Measurements from ENCODE around the gene NR6A1. TPM values are rescaled to one million over a fixed set of nuclear protein-coding genes. Genes with fewer than 3 reads are reported as not detected.
"Not testable (repeated sequence)": the region's sequence is repeated elsewhere in the genome, so short reads cannot be mapped to it uniquely, and the experiment has no call there.

The NR6A1 gene
- total RNA-seq, 4 donors from 2014 or later, result 1.7 to 8.4 (median 5.5) TPM

GRCh38 chr9:124621371-124622328 lies 149.5 kb downstream of the NR6A1 start:
- Histone ChIP-seq H3K36me3 (no peaks in the 10 kb centered on the region), H3K4me3 (no peak overlapping the region), H3K4me1 (peaks cover 0 to 14% (median 0%) of the 10 kb centered on the region in 4 donors), H3K27me3 (no peaks in the 10 kb centered on the region), H3K27ac (no peak overlapping the region), H3K9me3 (no peaks in the 10 kb centered on the region)
- no peak for DNase-seq (ENCODE audit: low spot score in 2 of 2)
- TF ChIP-seq POLR2A (IDR thresholded peaks at IDR 0.05), result no peak
- no peak for TF ChIP-seq CTCF (IDR thresholded peaks at IDR 0.05)
- no peak for TF ChIP-seq EP300 (IDR thresholded peaks at IDR 0.05)
- WGBS, 2 donors, result 71 to 75% methylated on average over 11 of the region's 11 CpGs

- DNase-seq (ENCODE audit: low spot score in 2 of 2), result no peak
- no peak for TF ChIP-seq POLR2A (IDR thresholded peaks at IDR 0.05)
- no peak for TF ChIP-seq CTCF (IDR thresholded peaks at IDR 0.05)
- no peak for TF ChIP-seq EP300 (IDR thresholded peaks at IDR 0.05)
- no peak overlapping the region for H3K4me3 ChIP-seq
- no peaks in the 10 kb centered on the region for H3K27me3 ChIP-seq
- H3K27ac ChIP-seq, result no peak overlapping the region
- H3K36me3 ChIP-seq, result no peaks in the 10 kb centered on the region
- H3K4me1 ChIP-seq, result peaks cover 0 to 14% (median 0%) of the 10 kb centered on the region in 4 donors
- H3K9me3 ChIP-seq, result no peaks in the 10 kb centered on the region
- 66 to 70% methylated on average over 3 of the region's 3 CpGs for WGBS, 2 donors
These were observed 152.6 kb downstream of the NR6A1 start for GRCh38 chr9:124618476-124618875.

- DNase-seq (ENCODE audit: low spot score in 2 of 2), result peak; percentile 65 to 88
These were observed 153.5 kb downstream of the NR6A1 start for GRCh38 chr9:124617477-124618141.

GRCh38 chr9:124616961-124617360 lies 154.2 kb downstream of the NR6A1 start:
- Histone ChIP-seq H3K27me3 (no peaks in the 10 kb centered on the region), H3K9me3 (no peaks in the 10 kb centered on the region), H3K4me3 (no peak overlapping the region), H3K36me3 (no peaks in the 10 kb centered on the region), H3K4me1 (peaks cover 0 to 11% (median 0%) of the 10 kb centered on the region in 4 donors), H3K27ac (no peak overlapping the region)
- 67 to 70% methylated on average over 3 of the region's 3 CpGs for WGBS, 2 donors
- no peak for TF ChIP-seq EP300 (IDR thresholded peaks at IDR 0.05)
- TF ChIP-seq POLR2A (IDR thresholded peaks at IDR 0.05), result no peak
- no peak for DNase-seq (ENCODE audit: low spot score in 2 of 2)

More at GRCh38 chr9:124617477-124618141, 153.5 kb downstream of the NR6A1 start:
- no peaks in the 10 kb centered on the region for H3K9me3 ChIP-seq
- H3K27me3 ChIP-seq, result no peaks in the 10 kb centered on the region
- H3K4me1 ChIP-seq, result peaks cover 0 to 14% (median 0%) of the 10 kb centered on the region in 4 donors
- no peaks in the 10 kb centered on the region for H3K36me3 ChIP-seq
- no peak overlapping the region for H3K27ac ChIP-seq
- TF ChIP-seq POLR2A (IDR thresholded peaks at IDR 0.05) (no peak), CTCF (IDR thresholded peaks at IDR 0.05) (peak; percentile 75 to 88 (median 83)), EP300 (IDR thresholded peaks at IDR 0.05) (no peak)
- WGBS, 2 donors, result 11 to 24% methylated on average over 3 of the region's 3 CpGs
- H3K4me3 ChIP-seq, result no peak overlapping the region

- DNase-seq (ENCODE audit: low spot score in 2 of 2); H3K4me3 ChIP-seq; H3K36me3 ChIP-seq; H3K27me3 ChIP-seq; H3K9me3 ChIP-seq; H3K4me1 ChIP-seq; H3K27ac ChIP-seq: not testable (repeated sequence)
- WGBS, 2 donors, result 87 to 92% methylated on average over 7 of the region's 7 CpGs
These were observed 155.3 kb downstream of the NR6A1 start for GRCh38 chr9:124615840-124616239.
